ENCODE results near the gene SFMBT2.

DNA sequence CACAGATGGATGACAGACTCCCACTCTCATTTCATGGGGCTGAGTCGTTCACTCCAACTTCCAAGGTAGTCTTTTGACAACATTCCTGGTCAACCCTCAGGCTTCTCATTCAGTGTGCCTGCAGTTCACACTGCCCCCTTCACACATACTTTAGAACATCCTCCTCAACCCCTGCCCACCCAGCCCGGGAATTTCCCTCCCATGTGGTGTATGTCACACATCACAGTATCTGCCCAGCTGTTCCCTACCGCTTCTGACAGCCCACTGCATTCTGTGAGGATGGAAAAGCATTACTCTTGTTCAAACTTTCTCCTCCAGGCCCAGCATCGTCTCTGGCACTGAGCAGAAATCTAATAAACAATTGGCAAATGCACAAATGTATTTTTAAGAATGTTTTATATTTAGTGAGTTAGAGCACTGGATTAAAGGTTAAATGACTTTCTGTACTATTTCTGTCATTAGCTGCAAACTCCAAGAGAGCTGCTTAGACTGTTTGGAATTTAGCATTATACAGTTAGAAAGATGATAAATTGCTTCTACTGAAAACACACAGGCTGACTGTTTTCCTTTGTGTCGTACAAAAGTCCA, 110.4 kb downstream of the SFMBT2 start:
- TF ChIP-seq, protein P1, sequence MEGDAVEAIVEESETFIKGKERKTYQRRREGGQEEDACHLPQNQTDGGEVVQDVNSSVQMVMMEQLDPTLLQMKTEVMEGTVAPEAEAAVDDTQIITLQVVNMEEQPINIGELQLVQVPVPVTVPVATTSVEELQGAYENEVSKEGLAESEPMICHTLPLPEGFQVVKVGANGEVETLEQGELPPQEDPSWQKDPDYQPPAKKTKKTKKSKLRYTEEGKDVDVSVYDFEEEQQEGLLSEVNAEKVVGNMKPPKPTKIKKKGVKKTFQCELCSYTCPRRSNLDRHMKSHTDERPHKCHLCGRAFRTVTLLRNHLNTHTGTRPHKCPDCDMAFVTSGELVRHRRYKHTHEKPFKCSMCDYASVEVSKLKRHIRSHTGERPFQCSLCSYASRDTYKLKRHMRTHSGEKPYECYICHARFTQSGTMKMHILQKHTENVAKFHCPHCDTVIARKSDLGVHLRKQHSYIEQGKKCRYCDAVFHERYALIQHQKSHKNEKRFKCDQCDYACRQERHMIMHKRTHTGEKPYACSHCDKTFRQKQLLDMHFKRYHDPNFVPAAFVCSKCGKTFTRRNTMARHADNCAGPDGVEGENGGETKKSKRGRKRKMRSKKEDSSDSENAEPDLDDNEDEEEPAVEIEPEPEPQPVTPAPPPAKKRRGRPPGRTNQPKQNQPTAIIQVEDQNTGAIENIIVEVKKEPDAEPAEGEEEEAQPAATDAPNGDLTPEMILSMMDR (IDR thresholded peaks at IDR 0.05), result no peak
- no peak for TF ChIP-seq POLR2A (IDR thresholded peaks at IDR 0.05)
